KBM-7 (cell line): Measurements from ENCODE around the gene CR1L.
"Not testable (repeated sequence)": the region's sequence is repeated elsewhere in the genome, so short reads cannot be mapped to it uniquely, and the experiment has no call there.

Experiments used
- DNase-seq: peaks from one replicate; pipeline ENCODE4 v3.0.0-alpha.2; 2015
- in situ Hi-C: fragments of 300-500 bp; cut with MboI; formaldehyde crosslinking; loops from 2 replicates; pipeline ENCODE4 v1.14.3; 2020; ENCODE audit warnings: low sequenced_read_pairs, low pct_unique_long_range_greater_than_20kb, mixed read lengths

The CR1L gene

DNA sequence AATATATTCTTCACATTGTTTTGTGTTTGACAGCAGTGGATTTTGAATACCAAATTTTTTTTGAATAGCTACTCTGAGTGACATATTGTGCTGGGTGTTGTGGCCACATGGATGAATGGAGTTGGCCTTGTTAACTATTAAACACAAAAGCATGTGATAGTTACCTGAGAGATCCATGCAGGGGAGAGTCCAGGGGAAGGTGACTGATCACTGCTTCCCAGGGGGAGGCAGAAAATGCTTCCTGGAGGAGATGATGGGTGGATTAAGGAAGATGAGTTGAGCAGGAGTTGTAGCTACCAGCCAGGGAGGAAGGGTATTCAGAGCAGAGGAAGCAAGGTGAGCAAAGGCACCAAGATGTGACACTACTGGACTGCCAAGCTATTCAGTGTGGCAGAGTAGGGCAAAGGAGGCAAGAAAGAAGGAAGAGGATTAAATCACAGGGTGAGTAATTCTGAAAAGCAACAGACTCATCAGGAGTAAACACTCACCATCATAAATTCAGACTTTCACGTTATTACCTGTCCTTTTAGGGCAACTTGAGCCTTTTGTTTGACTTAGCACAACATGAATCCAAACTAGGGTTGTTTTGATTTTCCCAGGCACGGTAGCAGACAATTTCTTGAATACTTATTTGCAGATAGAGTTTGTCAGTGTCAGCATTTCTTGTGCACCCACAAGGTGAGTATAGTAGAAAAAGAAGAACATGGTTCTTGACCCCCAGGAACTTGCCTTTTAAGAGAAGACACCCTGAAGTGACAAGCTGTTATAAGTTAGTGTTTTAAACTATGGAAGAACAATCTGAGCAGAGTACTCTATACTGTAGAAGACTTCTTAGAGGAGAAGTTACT is 111.1 kb downstream of the CR1L start:
- in situ Hi-C loops, result no loop called here
- no peak for DNase-seq

DNA sequence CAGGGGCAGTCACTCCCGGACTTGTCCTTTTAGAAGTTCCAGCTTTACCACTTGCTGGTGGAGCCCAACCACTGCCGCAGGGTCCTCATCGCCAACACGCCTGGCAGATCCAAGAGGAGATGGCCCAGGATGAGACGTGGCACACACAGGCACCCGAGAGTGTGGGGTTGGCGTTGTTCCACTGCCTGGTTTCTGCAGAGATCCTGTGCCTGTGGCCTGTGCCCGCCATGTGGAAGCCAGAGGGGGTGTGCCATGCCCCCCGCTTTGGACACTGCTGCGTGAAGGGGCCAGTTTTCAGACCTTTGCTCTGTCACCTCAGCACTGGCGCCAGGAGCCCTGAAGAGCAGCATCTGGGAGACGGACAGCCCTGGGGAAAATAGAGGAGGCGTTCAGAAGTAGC is 117.7 kb downstream of the CR1L start:
- DNase-seq, result no peak
- in situ Hi-C loops, result no loop called here

DNA sequence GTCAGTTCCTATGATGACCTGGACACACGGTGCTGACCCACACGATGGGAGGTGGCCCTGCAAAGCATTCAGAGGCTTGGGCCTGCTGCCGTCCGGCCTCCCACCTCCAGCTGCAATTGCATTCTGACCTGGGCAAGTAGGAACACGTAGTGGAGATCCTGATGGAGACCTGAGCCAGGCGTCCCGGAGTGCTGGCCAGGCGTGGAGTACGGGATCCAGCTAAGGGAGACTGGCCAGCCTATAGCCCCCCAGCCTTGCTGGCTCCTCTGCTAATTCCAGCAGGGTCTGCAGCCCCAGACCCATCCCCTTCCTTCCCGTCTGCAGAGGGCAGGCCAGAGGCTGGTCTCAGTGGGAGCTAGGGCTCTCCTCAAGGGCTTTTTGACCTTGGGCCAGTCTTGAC is 118.2 kb downstream of the CR1L start:
- DNase-seq, result no peak
- in situ Hi-C loops, result no loop called here

DNA sequence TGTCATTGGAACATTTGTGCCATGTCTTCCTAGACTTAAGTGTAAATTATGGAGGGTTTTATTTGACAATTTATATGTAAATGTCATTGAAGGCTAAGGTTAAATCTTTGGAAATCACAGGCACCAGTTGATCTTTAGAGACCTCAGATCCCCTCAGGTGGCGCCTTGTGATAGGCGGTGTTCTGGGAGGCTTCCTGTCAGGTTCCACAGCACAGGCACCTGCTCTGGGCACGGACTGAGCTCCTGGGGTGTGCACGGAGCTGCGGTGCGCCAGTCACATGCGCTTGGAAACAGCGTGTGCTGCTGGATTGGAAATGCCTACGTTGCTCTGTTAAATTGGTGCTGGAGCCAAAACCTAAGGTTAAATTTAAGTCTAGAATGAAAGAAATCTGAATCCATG is 119.0 kb downstream of the CR1L start:
- in situ Hi-C loops, result no loop called here
- no peak for DNase-seq

DNA sequence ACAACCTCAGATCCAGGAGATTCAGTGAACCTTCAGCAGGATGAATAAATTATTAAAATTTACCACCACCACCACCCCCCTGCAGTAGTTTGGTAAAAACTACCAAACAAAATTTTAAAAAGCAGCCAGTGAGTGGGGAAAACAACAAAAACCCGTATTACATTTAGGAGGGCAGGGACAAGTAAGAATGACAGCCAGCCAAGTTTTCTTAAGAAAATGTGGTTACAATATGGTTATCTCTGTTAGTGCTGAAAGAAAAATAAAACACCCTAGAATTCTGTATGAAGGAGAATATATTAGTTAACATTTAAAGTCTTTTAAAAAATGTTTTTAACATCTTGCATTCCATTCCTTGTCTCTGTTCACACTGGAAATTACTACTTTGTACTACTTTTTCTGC is 121.6 kb downstream of the CR1L start:
- in situ Hi-C loops, result no loop called here
- no peak for DNase-seq

DNA sequence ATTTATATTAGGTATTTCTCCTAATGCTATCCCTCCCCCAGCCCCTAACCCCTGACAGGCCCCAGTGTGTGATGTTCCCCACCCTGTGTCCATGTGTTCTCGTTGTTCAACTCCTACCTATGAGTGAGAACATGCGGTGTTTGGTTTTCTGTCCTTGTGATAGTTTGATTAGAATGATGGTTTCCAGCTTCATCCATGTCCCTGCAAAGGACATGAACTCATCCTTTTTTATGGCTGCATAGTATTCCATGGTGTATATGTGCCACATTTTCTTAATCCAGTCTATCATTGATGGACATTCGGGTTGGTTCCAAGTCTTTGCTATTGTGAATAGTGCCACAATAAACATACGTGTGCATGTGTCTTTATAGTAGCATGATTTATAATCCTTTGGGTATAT is 125.6 kb downstream of the CR1L start:
- in situ Hi-C loops, DNase-seq: not testable (repeated sequence)
